ENCODE results near the gene TMEM240.

DNA sequence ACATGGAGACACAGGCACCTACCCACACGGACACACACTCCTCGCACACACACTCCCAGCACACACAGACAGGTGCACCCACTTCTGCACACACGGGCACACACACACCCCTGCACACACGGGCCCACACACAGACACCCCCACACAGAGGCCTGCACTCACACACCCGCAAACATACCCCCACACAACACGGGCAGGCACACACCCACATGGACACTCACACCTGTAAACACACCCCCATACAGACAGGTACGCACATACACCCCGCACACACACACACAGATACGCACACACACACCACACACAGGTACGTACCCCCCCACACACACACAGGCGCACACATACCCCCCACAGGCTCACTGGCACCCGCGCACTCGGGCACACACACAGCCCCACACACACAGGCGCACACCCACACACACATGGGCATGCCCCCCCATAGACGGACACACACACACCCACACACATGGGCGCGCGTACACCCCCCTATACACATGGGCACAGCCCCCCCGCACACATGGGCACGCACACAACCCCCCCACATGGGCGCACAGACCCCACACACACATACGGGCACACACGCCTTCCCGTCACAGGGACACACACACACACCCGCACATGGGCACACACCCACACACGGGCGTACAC is 22.3 kb downstream of the TMEM240 start:
- TF ChIP-seq, protein P1, sequence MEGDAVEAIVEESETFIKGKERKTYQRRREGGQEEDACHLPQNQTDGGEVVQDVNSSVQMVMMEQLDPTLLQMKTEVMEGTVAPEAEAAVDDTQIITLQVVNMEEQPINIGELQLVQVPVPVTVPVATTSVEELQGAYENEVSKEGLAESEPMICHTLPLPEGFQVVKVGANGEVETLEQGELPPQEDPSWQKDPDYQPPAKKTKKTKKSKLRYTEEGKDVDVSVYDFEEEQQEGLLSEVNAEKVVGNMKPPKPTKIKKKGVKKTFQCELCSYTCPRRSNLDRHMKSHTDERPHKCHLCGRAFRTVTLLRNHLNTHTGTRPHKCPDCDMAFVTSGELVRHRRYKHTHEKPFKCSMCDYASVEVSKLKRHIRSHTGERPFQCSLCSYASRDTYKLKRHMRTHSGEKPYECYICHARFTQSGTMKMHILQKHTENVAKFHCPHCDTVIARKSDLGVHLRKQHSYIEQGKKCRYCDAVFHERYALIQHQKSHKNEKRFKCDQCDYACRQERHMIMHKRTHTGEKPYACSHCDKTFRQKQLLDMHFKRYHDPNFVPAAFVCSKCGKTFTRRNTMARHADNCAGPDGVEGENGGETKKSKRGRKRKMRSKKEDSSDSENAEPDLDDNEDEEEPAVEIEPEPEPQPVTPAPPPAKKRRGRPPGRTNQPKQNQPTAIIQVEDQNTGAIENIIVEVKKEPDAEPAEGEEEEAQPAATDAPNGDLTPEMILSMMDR (IDR thresholded peaks at IDR 0.05), result no peak
- TF ChIP-seq POLR2A (IDR thresholded peaks at IDR 0.05), result no peak
